HepG2 (cell line): ENCODE results near the gene CDK5RAP1. TPM values are rescaled to one million over a fixed set of nuclear protein-coding genes. Genes with fewer than 3 reads are reported as not detected.

Experiments used
- ATAC-seq: fragments of 200-7000 bp; cut with Tn5 transposase; 3 replicates; pipeline ENCODE4 v1.9.1; 2020; ENCODE audit warnings: mild to moderate bottlenecking, moderate library complexity
- BruUV-seq: library from RNA; stranded (reverse); fragments of 400-500 nt; replicated peaks from 2 replicates; lab custom pipeline; 2021; lab: Mats Ljungman, UMichigan
- CTCF ChIA-PET: fragments of 300-600 bp; formaldehyde crosslinking; extraction: SDS; loops from one replicate; lab custom pipeline; 2021; ENCODE audit warnings: low total read pairs, inconsistent platforms, low intra/inter-chr PET ratio; lab: Yijun Ruan, JAX
- POLR2A ChIA-PET: fragments of 350-600 bp; sonication (Branson Sonifier 250); formaldehyde crosslinking; loops from one replicate; lab custom pipeline; 2020; ENCODE audit warnings: antibody characterized with exemption, inconsistent platforms; lab: Yijun Ruan, JAX
- DNase-seq: peaks from one replicate; pipeline ENCODE4 v3.0.0-alpha.2; 2015; ENCODE audit warnings: low spot score
- FAIRE-seq: peaks from 3 replicates; lab custom pipeline; 2011; peaks lifted over from hg19 to GRCh38; lab: Jason Lieb, UNC
- H2AFZ ChIP-seq: one replicate; pipeline ENCODE4 v1.6.1; 2011; ENCODE audit warnings: low read length, inconsistent platforms
- H3K27ac ChIP-seq: fragments of 300-600 bp; 3 replicates; pipeline ENCODE4 v1.8.0; 2011; ENCODE audit warnings: mixed run types, mild to moderate bottlenecking, mixed read lengths, low read length, inconsistent platforms; ENCODE audit not compliant: insufficient read depth; ENCODE audit errors: extremely low read length
- H3K27me3 ChIP-seq, 2 experiments: fragments of 200-600 bp in 1 of 2; 2 replicates in 1 of 2; 3 replicates in 1 of 2; pipeline versions ENCODE4 v1.6.0 to v1.8.0; 2011; ENCODE audit warnings: low read length in 2 of 2, mild to moderate bottlenecking in 2 of 2, moderate library complexity in 2 of 2, inconsistent platforms in 1 of 2; ENCODE audit not compliant: insufficient read depth in 2 of 2, control insufficient read depth in 1 of 2
- H3K36me3 ChIP-seq, 2 experiments: fragments of 200-600 bp in 1 of 2; replicated peaks in 1 of 2; 2 replicates in 1 of 2; 3 replicates in 1 of 2; pipeline versions ENCODE4 v1.5.1 to v1.8.0; 2011; ENCODE audit warnings: low read length in 2 of 2, inconsistent platforms in 1 of 2; ENCODE audit not compliant: insufficient read depth in 2 of 2, control insufficient read depth in 1 of 2
- H3K4me1 ChIP-seq: 2 replicates; pipeline ENCODE4 v1.5.1; 2012; ENCODE audit warnings: low read length, inconsistent platforms; ENCODE audit not compliant: insufficient read depth
- H3K4me2 ChIP-seq: 2 replicates; pipeline ENCODE4 v1.6.0; 2011; ENCODE audit warnings: low read depth, low read length, inconsistent platforms
- H3K4me3 ChIP-seq, 3 experiments: fragments of 200-600 bp in 1 of 3; sonication (generic), shearing (Covaris generic) in 1 of 3; replicated peaks in 1 of 3; 2 replicates each; pipeline ENCODE4 v1.5.1; 2011 to 2016; ENCODE audit warnings: low read length in 3 of 3, inconsistent platforms in 2 of 3, low read depth in 2 of 3, mild to moderate bottlenecking in 2 of 3, control low read depth in 1 of 3, mixed read lengths in 1 of 3; ENCODE audit not compliant: insufficient read depth in 1 of 3
- H3K79me2 ChIP-seq: one replicate; pipeline ENCODE4 v1.6.1; 2011; ENCODE audit warnings: low read length, inconsistent platforms; ENCODE audit not compliant: insufficient read depth
- H3K9ac ChIP-seq: 2 replicates; pipeline ENCODE4 v1.6.0; 2011; ENCODE audit warnings: mild to moderate bottlenecking, low read depth, low read length, inconsistent platforms; ENCODE audit not compliant: insufficient read depth
- H3K9me3 ChIP-seq: 2 replicates; pipeline ENCODE4 v1.5.1; 2012; ENCODE audit warnings: mild to moderate bottlenecking, low read length
- H4K20me1 ChIP-seq: 2 replicates; pipeline ENCODE4 v1.6.0; 2011; ENCODE audit warnings: inconsistent platforms, mild to moderate bottlenecking, low read length, moderate library complexity; ENCODE audit not compliant: insufficient read depth
- ATF7 ChIP-seq, 2 experiments: fragments of 450-650 bp in 1 of 2; sonication (generic) in 1 of 2; formaldehyde crosslinking in 1 of 2; IDR thresholded peaks; 2 replicates each; pipeline versions ENCODE4 v1.4.0 to v1.6.1; 2016 to 2020; ENCODE audit warnings: antibody characterized with exemption in 1 of 2, mild to moderate bottlenecking in 1 of 2, missing genetic modification reagents in 1 of 2
- CENPT ChIP-seq: sonication (generic); formaldehyde crosslinking; IDR thresholded peaks from 2 replicates; pipeline ENCODE4 v1.8.0; 2022; ENCODE audit warnings: low read depth, mild to moderate bottlenecking, moderate library complexity, missing genetic modification reagents
- DNMT3B ChIP-seq: conservative IDR thresholded peaks from 2 replicates; pipeline ENCODE4 v1.6.1; 2016; ENCODE audit warnings: missing biosample characterization, control low read depth
- FOXA3 ChIP-seq: IDR thresholded peaks from 2 replicates; pipeline ENCODE4 v1.6.1; 2016; ENCODE audit warnings: missing genetic modification reagents, missing compliant biosample characterization
- GABPA ChIP-seq, 2 experiments: IDR thresholded peaks; 2 replicates each; pipeline ENCODE4 v1.6.1; 2011 to 2016; ENCODE audit warnings: low read depth in 2 of 2, low read length in 1 of 2, missing biosample characterization in 1 of 2, missing genetic modification characterization in 1 of 2
- KAT2B ChIP-seq: fragments of 150-350 bp; IDR thresholded peaks from 2 replicates; pipeline ENCODE4 v1.6.1; 2014; ENCODE audit warnings: low read depth, low read length, borderline replicate concordance
- KMT2B ChIP-seq: IDR thresholded peaks from 2 replicates; pipeline ENCODE4 v1.6.1; 2016; ENCODE audit warnings: missing genetic modification reagents, missing compliant biosample characterization
- NCOA5 ChIP-seq: sonication (generic); formaldehyde crosslinking; IDR thresholded peaks from 2 replicates; pipeline ENCODE4 v1.4.0; 2020; ENCODE audit warnings: missing genetic modification reagents
- NR2C2 ChIP-seq: sonication (generic); formaldehyde crosslinking; IDR thresholded peaks from 2 replicates; pipeline ENCODE4 v1.4.0; 2020; ENCODE audit warnings: missing genetic modification reagents, mild to moderate bottlenecking, moderate library complexity, borderline replicate concordance
- NR2F6 ChIP-seq, 2 experiments: IDR thresholded peaks; 2 replicates each; pipeline ENCODE4 v1.6.1; 2016; ENCODE audit warnings: antibody characterized with exemption in 1 of 2, mild to moderate bottlenecking in 1 of 2
- REL ChIP-seq: sonication (generic); formaldehyde crosslinking; conservative IDR thresholded peaks from 2 replicates; pipeline ENCODE4 v1.8.0; 2022; ENCODE audit warnings: mild to moderate bottlenecking, missing genetic modification reagents, moderate library complexity
- STAG1 ChIP-seq: sonication (generic); formaldehyde crosslinking; IDR thresholded peaks from 2 replicates; pipeline ENCODE4 v1.4.0; 2020; ENCODE audit warnings: missing genetic modification reagents
- ZNF333 ChIP-seq: sonication (generic); formaldehyde crosslinking; IDR thresholded peaks from 2 replicates; pipeline ENCODE4 v1.4.0; 2020; ENCODE audit warnings: mild to moderate bottlenecking, missing genetic modification reagents, borderline replicate concordance
- ZNF607 ChIP-seq: sonication (generic); formaldehyde crosslinking; IDR thresholded peaks from 2 replicates; pipeline ENCODE4 v1.5.1; 2020; ENCODE audit warnings: missing genetic modification reagents, mild to moderate bottlenecking, borderline replicate concordance
- ZNF768 ChIP-seq: sonication (generic); formaldehyde crosslinking; IDR thresholded peaks from 2 replicates; pipeline ENCODE4 v1.4.0; 2020; ENCODE audit warnings: missing genetic modification reagents
- WGBS: methylation state at CpG from one replicate; pipeline ENCODE4 v1.1.6; 2017; ENCODE audit warnings: low lambda C conversion rate; 5-methylcytosine and 5-hydroxymethylcytosine counted together
- in situ Hi-C: cut with HindIII; loops from 2 replicates; pipeline ENCODE4 v1.10.0; 2017; ENCODE audit warnings: low pct_unique_long_range_greater_than_20kb; ENCODE audit not compliant: extremely low pct_ligation_motif_present
- intact Hi-C: fragments of 100-400 bp; cut with micrococcal nuclease; formaldehyde crosslinking; loops from one replicate; pipeline ENCODE4 v1.10.0; 2022; ENCODE audit not compliant: unreplicated experiment
- polyA plus RNA-seq, 8 experiments: library from polyadenylated mRNA; depleted of rRNA in 3 of 8; stranded (reverse) in 7 of 8; unstranded in 1 of 8; fragments of >200 nt; fragmentation: Illumina TruSeq in 4 of 8; extraction: Trizol in 4 of 8; gene quantifications; 2 replicates each; pipeline versions ENCODE4 v1.2.1 to v1.2.3, GENCODE V29; 2011 to 2016; ENCODE audit warnings: low read depth in 4 of 8, missing spikeins in 1 of 8, mixed read lengths in 1 of 8; ENCODE audit not compliant: insufficient read depth in 1 of 8
- total RNA-seq, 5 experiments: library from RNA; depleted of rRNA; stranded (reverse); fragments of >200 nt; fragmentation: Illumina TruSeq; extraction: Trizol; gene quantifications; 2 replicates each; pipeline ENCODE4 v1.2.3, GENCODE V29; 2016; ENCODE audit warnings: low read depth in 1 of 5
- TF ChIP-seq, protein P1 (sequence below): sonication (generic); formaldehyde crosslinking; IDR thresholded peaks from 2 replicates; pipeline ENCODE4 v1.4.0; 2020; ENCODE audit warnings: missing genetic modification reagents

The CDK5RAP1 gene
- total and polyA plus RNA-seq, 2 of the 13 experiments (the other 11 are each of a cell fraction or from before 2014, with no cell fraction given), result 53.6 to 98.2 TPM

DNA sequence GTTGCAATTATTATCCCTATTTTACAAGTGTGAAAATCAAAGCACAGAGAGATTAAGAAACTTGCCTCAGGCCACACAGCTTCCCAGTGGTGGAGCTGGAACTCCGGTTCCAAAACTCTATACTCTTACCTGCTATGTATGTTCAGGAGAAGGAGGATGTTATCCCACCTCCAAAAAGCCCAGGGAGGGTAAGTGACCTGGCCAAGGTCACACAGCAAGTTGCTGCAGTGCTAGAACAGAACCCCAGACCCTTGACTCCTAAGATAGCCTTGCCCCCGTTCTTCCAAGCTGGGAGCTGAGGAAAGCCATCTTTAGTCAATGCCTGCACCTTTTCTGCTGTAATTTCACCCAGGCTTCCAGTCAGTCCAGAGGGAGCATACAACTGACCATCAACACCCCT lies 76.0 kb downstream of the CDK5RAP1 start:
- Histone ChIP-seq H3K9me3 (no peaks in the 10 kb centered on the region), H3K36me3 (no peaks in the 10 kb centered on the region), H3K79me2 (no peaks in the 10 kb centered on the region), H2AFZ (no peak overlapping the region), H4K20me1 (no peaks in the 10 kb centered on the region), H3K4me1 (peaks cover 18% of the 10 kb centered on the region), H3K4me3 (no peak overlapping the region), H3K9ac (no peak overlapping the region), H3K27me3 (peaks cover 12 to 80% of the 10 kb centered on the region in 2 experiments; a peak in 4 of 5 replicates), H3K4me2 (no peak overlapping the region), H3K27ac (no peak overlapping the region)
- BruUV-seq, result no TSS peak
- in situ Hi-C loops (no loop called here), intact Hi-C loops (no loop called here)
- CTCF ChIA-PET, result no interaction called here
- no peak for FAIRE-seq
- no peak for ATAC-seq
- 8% methylated on average over 2 of the region's 2 CpGs for WGBS
- POLR2A ChIA-PET, result no interaction called here
- no peak for DNase-seq
- TF ChIP-seq REL (CRISPR knock-in tag) (no peak), ZNF768 (peak; percentile 66; the same call in 1 of the 2 replicates), DNMT3B (CRISPR knock-in tag) (no peak), NCOA5 (no peak)

DNA sequence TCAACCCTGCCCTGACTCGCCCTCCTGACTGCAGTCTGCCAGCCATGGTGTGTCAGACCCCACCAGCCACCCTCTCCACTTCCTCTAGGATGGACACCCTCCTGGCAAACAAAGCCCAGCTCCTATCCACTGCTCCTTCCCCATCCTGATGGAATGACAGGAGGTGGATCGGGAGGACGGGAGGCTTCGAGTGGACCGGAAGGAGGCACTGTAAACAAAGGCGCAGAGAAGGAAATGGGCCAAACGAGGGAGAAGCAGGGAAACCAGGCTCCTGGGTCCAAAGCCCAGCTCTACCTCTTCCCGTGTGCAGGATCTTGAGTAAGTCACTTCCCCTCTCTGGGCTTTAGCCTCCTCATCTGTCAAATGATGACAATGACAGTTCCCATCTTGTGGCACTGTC lies 78.1 kb downstream of the CDK5RAP1 start:
- intact Hi-C loops, result no loop called here
- ChIA-PET POLR2A (no interaction called here), CTCF (no interaction called here)
- no peaks in the 10 kb centered on the region for H3K79me2 ChIP-seq
- WGBS, result 15% methylated on average over 8 of the region's 8 CpGs
- H3K9ac ChIP-seq, result no peak overlapping the region
- in situ Hi-C loops, result no loop called here
- DNase-seq (no peak), FAIRE-seq (no peak), ATAC-seq (no peak; the same call in 2 of the 3 replicates)
- peak overlapping the region; percentile 9; the same call in 1 of the 2 replicates for H3K4me2 ChIP-seq
- H3K4me3 ChIP-seq, result peak overlapping the region in 1 of 3 experiments; percentile 6; a peak in 1 of 6 replicates
- BruUV-seq, result no TSS peak
- H2AFZ ChIP-seq, result no peak overlapping the region
- H3K27ac ChIP-seq, result no peak overlapping the region
- no peaks in the 10 kb centered on the region for H3K36me3 ChIP-seq
- H4K20me1 ChIP-seq, result no peaks in the 10 kb centered on the region
- peaks cover 9 to 80% of the 10 kb centered on the region in 2 experiments; a peak in 4 of 5 replicates for H3K27me3 ChIP-seq
- H3K4me1 ChIP-seq, result peaks cover 28% of the 10 kb centered on the region
- H3K9me3 ChIP-seq, result no peaks in the 10 kb centered on the region
- TF ChIP-seq NR2C2 (CRISPR knock-in tag), result no peak
- no peak for TF ChIP-seq ZNF607
- TF ChIP-seq, protein P1, sequence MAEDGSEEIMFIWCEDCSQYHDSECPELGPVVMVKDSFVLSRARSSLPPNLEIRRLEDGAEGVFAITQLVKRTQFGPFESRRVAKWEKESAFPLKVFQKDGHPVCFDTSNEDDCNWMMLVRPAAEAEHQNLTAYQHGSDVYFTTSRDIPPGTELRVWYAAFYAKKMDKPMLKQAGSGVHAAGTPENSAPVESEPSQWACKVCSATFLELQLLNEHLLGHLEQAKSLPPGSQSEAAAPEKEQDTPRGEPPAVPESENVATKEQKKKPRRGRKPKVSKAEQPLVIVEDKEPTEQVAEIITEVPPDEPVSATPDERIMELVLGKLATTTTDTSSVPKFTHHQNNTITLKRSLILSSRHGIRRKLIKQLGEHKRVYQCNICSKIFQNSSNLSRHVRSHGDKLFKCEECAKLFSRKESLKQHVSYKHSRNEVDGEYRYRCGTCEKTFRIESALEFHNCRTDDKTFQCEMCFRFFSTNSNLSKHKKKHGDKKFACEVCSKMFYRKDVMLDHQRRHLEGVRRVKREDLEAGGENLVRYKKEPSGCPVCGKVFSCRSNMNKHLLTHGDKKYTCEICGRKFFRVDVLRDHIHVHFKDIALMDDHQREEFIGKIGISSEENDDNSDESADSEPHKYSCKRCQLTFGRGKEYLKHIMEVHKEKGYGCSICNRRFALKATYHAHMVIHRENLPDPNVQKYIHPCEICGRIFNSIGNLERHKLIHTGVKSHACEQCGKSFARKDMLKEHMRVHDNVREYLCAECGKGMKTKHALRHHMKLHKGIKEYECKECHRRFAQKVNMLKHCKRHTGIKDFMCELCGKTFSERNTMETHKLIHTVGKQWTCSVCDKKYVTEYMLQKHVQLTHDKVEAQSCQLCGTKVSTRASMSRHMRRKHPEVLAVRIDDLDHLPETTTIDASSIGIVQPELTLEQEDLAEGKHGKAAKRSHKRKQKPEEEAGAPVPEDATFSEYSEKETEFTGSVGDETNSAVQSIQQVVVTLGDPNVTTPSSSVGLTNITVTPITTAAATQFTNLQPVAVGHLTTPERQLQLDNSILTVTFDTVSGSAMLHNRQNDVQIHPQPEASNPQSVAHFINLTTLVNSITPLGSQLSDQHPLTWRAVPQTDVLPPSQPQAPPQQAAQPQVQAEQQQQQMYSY (CRISPR knock-in tag), result peak; percentile 73; the same call in 1 of the 2 replicates
- no peak for TF ChIP-seq KAT2B
- peak; percentile 10; the same call in 1 of the 2 replicates for TF ChIP-seq STAG1
- TF ChIP-seq FOXA3 (CRISPR knock-in tag), result peak; percentile 46; the same call in 1 of the 2 replicates
- no peak for TF ChIP-seq GABPA (IDR thresholded peaks at IDR 0.05; ENCODE audit: low read depth, low read length)
- TF ChIP-seq GABPA (CRISPR knock-in tag; IDR thresholded peaks at IDR 0.05; ENCODE audit: low read depth), result peak; percentile 62
- TF ChIP-seq KMT2B (CRISPR knock-in tag), result no peak
- TF ChIP-seq ZNF333 (CRISPR knock-in tag), result no peak
- TF ChIP-seq CENPT, result peak; percentile 33; the same call in 1 of the 2 replicates
- TF ChIP-seq ATF7 (IDR thresholded peaks at IDR 0.05), result no peak
- no peak for TF ChIP-seq ATF7 (CRISPR knock-in tag; IDR thresholded peaks at IDR 0.05)
- no peak for TF ChIP-seq NR2F6 (IDR thresholded peaks at IDR 0.05)
- no peak for TF ChIP-seq NR2F6 (CRISPR knock-in tag; IDR thresholded peaks at IDR 0.05)
